Measurements from ENCODE around the gene GPRC5D.

GPRC5D gene

DNA sequence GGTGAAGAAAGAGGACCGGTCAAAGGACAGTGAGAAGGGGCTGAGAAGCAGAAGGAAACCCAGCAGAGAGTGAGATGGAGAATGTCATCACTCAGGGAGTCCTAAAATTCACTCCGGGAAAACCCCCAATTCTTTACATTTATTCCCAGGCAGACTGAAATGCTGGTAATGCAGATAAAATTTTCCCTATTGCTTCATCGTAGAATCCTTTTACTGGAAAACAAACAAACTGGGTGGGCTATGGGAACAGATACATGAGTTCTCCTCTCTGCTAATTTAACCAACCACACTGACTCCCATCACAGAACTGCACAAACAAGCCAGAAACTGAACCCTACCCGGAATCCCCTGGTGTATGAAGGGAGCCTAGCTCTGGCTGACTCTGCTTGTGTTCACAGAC lies 27.2 kb upstream of the GPRC5D start:
- no peak for DNase-seq

- no peak for DNase-seq
Observed at GRCh38 chr12:12977231-12977630, 25.3 kb upstream of the GPRC5D start.

GRCh38 chr12:12976366-12976765 lies 24.4 kb upstream of the GPRC5D start:
- DNase-seq, result no peak

- no peak for DNase-seq
Observed at GRCh38 chr12:12975322-12976077, 23.5 kb upstream of the GPRC5D start.

DNA sequence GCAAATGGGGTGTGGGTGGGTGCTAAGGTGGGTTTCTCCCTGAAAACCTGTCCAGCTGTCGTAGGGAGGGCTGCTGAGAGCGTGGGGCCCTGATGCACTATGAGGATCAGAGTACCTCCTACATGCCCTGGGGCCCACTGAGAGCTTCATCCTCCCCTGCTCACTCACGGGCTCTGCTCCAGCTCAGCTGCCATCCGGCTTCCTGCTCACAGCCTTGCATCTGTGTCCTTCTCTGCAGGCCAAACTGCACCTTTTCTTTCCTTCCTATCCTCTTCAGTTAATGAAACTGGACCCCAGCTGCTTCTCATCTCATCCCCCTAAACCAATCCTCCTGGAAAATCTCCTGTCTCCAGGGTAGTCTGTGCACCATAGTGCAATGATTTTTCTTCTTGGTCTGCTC lies 22.2 kb upstream of the GPRC5D start:
- DNase-seq, result no peak

GRCh38 chr12:12973019-12973418 lies 21.0 kb upstream of the GPRC5D start:
- no peak for DNase-seq

DNA sequence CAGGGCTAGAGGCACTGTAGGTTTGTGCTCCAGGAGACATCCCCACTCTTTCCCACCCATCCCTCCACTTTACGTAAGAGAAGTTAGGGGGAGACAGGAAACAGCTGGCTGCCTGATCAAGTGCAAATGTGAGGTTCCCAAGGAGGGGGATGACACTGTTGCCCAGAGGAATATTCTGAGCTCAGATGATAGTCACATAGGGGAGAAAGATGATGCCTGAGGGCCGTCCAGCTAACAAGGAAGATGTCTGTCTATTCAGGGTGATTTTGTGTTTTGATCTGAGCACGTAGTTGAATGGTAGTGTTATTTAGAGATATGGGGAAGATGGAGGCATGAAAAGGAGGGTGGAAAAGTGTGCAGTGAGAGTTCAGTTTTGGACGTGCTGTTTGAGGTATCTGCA lies 13.9 kb upstream of the GPRC5D start:
- DNase-seq, result no peak

DNA sequence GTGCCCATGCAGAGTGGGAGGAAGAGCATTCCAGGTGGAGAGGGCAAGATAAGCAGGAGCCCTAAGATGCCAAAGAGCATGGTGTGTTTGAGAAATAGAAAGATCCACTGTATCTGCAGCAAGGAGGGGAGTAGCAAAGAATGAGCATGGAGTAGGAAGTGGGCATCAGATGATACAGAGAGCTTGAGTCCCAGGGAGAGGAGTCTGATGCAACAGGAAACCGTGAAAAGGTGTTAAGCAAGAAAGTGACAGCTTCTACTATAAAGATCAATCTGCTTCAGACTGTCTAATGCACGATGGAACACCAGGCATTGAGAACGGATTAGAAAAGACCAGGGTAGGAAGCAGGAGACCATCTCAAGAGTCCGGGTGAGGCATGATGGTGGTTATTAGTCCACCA lies 12.3 kb upstream of the GPRC5D start:
- no peak for DNase-seq

- no peak for DNase-seq
Observed at GRCh38 chr12:12960639-12961209, 8.8 kb upstream of the GPRC5D start.

GRCh38 chr12:12958886-12959285 lies 6.9 kb upstream of the GPRC5D start:
- DNase-seq, result no peak

- no peak for DNase-seq
Observed at GRCh38 chr12:12954878-12955625, 3.1 kb upstream of the GPRC5D start.

DNA sequence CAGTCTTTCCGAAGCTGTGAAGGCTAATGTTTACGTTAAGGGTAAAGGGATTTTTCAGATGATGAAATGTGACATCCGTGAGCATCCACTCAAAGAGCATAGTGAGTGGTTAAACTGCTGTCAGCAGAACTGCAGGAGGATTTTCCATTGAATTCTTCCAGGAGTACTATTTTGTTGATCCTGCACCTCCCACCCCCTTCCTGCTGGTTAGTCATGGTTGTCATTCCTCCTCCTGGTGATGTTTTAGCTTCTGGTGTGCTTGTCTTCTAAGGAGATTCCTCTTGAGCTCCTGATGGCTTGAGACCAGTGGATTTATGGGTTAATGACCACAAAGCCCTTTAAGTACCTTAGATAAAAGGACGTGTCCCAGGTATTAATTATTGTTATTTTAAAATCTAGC lies 2.4 kb upstream of the GPRC5D start:
- no peak for DNase-seq

DNA sequence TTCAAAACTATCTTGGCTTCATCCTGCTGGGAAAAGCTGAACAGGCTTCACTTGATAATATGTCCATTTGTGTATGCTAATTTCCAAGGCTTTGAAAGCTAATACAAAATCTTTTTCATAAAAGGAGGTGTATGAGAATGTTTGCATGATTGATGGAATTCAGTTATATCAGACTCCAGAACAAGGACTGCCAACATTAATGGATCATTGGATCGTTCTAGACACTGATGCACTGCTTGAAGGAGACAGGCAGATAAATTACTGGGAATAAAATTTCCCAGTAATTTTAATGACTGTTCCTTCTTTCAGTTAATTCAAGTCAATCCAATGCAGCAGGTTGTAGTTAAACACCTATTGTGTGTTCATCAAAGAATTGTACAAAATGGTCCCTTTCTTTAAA lies 466 bp downstream of the GPRC5D start:
- no peak for DNase-seq

DNA sequence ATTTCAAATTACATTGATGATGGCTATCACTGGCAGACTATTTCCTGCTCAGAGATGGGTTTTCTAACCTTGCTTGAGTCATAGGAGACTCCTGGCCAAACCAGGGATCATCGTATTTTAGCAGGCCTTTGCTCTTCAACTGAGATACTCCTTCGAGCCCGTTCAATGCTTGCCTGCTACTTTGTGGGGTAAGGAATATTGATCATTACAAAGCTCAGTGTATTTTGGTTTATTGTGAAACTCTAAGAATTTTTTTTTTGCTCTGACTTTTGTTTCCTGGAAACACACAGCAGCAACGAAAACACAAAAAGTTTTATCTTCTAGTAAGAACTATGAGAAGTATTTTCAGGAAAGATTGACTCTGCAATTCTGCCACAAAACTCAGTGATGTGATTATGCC lies 4.1 kb downstream of the GPRC5D start:
- no peak for DNase-seq

DNA sequence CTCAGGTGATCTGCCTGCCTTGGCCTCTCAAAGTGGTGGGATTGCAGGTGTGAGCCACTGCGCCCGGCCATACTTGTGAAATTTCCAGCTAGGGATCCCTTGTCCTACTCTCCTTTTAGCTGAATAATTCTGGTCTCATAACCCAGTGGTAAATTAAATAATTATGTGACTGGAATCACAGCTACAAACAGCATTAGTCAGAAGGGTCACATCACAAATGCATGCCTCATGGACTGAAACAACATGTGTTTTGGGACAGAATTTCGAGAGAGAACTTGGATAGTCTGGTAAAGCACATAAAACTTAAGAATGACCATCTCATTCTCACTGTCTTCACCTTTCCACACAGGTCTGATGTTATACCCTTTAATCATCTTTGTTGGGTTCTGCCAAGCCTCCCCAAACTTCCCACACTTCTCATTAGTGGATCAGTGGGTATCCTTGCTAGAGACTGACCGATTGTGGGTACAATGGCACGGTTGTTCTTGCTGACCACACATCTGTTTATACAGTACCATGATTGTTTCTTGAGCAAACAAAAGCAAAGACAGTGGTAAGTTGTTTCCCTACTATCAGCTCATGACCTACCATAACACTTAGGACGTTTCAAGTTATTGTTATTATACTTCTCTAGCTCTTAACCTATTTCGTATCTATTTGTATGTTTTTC lies 5.1 kb downstream of the GPRC5D start:
- DNase-seq, result no peak

DNA sequence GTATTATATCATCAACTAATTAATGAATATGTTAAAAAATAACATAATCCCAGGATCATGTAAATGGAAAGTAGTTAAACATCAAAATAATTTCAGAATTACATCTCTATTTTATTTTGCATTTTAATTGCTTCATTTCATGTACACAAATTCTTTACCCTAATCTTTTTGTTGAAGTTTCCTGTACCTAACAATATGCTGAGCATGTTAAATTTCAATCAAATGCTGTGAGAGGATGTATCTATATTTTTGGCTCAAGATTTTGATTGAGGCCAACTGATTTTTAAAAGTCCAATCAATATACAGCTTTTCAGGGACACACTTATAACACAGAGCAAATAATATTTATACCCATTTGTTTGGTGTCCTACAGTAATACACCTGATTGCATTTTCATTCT lies 6.4 kb downstream of the GPRC5D start:
- no peak for DNase-seq

GRCh38 chr12:12943586-12944260 lies 8.2 kb downstream of the GPRC5D start:
- no peak for DNase-seq

GRCh38 chr12:12941450-12942350 lies 10.3 kb downstream of the GPRC5D start:
- no peak for DNase-seq

DNA sequence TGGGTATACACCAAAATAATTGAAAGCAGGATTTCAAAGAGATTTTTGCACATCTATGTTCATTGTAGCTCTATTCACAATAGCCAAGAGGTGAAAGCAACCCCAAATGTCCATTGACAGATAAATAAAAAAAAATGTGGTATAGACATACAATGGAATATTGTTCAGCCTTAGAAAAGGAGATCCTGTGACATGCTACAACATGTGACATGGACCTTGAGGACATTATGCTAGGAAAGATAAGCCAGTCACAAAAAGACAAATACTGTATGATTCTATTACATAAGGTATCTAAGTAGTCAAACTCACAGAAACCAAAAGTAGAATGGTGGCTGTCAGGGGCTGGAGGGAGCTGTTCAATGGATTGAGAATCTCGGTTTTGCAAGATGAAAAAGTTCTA lies 12.1 kb downstream of the GPRC5D start:
- DNase-seq, result no peak

- DNase-seq, result no peak
Observed at GRCh38 chr12:12938541-12938940, 13.4 kb downstream of the GPRC5D start.

- no peak for DNase-seq
Observed at GRCh38 chr12:12936983-12937491, 14.9 kb downstream of the GPRC5D start.

GRCh38 chr12:12934556-12934955 lies 17.4 kb downstream of the GPRC5D start:
- DNase-seq, result no peak
